ENCODE results near the gene SEC24A.
"Not testable (repeated sequence)": the region's sequence is repeated elsewhere in the genome, so short reads cannot be mapped to it uniquely, and the experiment has no call there.

SEC24A gene

DNA sequence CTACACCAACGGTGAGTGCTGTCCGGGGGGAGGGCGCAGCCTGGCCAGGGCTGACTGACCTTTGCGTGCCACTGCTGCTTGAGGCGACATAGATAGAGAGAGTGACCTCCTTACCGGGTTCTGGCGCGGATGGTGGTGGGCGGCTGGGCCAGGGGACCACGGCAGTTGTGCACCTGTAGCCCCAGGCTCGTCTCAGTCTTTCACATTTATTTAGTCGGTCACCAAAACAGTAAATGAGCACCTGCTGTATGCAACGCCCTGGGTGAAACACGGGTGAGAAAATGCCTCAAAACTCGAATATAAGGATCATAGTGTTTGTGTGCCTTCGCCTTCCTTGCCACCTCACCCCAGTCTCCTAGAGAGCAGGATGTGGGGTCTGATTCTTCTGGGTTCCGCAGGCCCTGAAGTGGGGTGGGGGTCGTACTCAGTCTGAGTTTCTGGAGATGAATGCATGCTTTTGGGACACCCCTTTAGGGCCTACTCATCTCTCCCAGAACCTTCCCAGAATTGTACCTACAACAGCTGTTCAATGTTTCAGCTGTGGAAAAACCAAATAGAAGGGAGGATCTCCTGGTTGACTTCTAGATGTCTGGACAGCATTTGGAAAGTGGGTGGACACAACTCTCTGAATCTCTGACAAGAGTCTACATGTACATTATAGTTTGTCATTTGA lies 714 bp downstream of the SEC24A start:
- no peak for DNase-seq (ENCODE audit: low read depth, low spot score)

DNA sequence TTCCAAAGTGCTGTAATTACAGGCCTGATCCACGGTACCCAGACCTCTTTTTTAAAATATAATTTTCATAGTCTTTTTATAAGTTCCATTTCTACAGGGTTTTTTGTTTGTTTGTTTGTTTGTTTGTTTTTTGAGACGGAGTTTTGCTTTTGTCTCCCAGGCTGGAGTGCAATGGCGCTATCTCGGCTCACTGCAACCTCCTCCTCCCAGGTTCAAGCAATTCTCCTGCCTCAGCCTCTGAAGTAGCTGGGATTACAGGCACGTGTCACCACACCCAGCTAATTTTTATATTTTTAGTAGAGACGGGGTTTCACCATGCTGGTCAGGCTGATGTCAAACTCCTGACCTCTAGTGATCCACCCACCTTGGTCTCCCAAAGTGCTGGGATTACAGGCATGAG lies 2.1 kb downstream of the SEC24A start:
- DNase-seq (ENCODE audit: low read depth, low spot score): not testable (repeated sequence)

DNA sequence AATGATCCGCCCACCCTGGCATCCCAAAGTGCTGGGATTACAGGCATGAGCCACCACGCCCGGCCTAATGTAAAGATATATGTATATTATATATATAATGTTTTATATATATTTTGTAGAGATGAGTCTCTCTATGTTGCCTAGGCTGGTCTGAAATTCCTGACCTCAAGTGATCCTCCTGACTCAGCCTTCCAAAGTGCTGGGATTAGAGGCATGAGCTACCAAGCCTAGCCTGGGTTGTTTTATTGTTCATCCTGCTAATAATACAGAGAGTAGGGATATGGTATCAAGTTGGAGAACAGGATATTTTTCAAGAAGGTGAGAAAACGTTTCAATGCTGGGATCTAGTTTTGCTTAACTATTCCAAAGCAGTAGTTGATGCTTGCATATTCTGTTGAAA lies 2.9 kb downstream of the SEC24A start:
- no peak for DNase-seq (ENCODE audit: low read depth, low spot score)

DNA sequence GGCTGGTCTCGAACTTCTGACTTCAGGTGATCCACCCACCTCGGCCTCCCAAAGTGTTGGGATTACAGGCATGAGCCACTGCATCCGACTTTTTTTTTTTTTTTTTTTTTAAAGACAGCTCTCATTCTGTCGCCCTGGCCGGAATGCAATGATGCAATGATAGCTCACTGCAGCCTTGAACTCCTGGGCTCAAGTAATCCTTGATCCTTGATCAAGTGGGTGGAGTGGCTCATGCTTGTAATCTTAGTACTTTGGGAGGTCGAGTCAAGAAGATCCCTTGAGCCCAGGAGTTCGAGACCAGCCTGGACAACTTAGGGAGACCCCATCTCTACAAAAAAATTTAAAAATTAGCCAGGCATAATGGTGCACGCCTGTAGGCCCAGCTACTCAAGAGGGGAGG lies 8.1 kb downstream of the SEC24A start:
- no peak for DNase-seq (ENCODE audit: low read depth, low spot score)

DNA sequence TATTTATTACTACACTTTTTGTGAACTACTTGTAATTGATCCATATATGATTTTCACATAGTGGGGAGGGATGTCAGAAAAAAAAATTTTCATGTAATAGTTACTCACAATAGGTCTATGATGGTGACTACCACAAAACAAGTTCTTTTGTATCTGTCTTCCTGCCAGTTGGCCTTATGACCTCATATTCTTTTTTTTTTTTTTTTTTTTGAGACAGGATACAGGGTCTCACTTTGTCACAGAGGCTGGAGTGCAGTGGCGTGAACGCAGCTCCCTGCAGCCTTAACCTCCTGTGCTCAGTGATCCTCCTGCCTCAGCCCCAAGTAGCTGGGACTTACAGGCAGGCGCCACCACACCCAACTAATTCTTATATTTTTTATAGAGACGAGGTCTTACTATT lies 10.9 kb downstream of the SEC24A start:
- DNase-seq (ENCODE audit: low read depth, low spot score): no peak

DNA sequence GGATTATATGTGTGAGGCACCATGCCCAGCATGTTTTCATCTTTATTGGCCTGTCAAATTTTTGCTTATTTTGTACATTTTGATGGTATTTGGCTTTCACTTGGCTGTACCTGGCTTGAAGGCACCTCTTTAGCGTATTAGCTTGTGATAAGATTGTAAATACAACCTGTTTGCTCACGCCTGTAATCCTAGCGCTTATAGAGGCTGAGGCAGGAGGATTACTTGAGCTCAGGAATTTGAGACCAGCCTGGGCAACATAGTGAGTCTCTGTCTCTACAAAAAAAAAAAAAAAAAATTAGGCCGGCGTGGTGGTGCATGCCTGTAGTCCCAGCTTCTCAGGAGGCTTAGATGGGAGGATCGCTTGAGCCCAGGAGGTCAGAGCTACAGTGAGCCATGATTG lies 11.3 kb downstream of the SEC24A start:
- DNase-seq (ENCODE audit: low read depth, low spot score): no peak

DNA sequence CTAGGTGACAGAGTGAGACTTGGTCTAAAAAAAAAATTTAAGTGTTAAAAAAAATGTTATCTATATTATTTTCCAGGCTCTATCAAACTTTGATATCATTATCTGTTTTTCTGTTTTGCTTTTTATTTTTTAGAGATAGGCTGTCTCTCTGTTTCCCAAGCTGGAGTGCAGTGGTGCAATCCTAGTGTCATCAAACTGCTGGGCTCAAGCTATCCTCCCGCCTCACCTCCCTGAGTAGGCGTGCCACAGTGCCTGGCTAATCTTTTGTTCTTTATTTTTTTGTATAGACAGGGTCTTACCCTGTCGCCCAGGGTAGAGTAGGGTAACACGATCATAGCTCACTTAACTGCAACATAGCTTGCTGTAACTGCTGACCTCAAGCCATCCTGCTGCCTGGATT lies 14.4 kb downstream of the SEC24A start:
- no peak for DNase-seq (ENCODE audit: low read depth, low spot score)

DNA sequence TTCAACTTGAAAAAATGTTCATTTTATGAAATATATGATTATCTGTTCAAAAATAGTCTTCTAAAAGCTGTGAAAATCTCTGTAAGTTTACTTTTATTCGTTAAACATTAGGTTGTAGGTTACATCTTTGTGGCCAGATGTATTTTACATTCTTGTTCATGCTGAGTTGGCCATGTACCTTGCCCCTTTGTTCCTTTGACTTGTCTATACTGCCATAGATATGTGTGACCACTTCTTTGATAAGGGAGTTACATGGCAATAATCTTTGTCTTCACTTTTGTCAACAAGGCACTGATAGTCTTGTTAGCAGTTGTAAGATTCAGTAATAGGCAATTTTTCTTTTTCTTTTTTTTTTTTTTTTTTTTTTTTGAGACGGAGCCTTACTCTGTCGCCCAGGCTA lies 15.9 kb downstream of the SEC24A start:
- DNase-seq (ENCODE audit: low read depth, low spot score): no peak

DNA sequence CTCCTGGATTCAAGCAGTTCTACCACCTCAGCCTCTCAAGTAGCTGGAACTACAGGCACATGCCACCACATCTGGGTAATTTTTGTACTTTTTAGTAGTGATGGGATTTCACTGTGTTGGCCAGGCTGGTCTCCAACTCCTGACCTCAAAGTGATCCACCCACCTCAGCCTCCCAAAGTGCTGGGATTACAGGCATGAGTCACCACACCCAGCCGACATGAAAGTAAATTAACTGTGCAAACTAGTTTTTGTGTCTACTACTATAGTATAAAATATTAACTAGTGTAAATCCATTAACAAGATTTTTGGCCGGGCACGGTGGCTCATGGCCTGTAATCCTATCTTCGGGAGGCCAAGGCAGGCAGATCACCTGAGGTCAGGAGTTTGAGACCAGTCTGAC lies 25.0 kb downstream of the SEC24A start:
- DNase-seq (ENCODE audit: low read depth, low spot score): not testable (repeated sequence)

DNA sequence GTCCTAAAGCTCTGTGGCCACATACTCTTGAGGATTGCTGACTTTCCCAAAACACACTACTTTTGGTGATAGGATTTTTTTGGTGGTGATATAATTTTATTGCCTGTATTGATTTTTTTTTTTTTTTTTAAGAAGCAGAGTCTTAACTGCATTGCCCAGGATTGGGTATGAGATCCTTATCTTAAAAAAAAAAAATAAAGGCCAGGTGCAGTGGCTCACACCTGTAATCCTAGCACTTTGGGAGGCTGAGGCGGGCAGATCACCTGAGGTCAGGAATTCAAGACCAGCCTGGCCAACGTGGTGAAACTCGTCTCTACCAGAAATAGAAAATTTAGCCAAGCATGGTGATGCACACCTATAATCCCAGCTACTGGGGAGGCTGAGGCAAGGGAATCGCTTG lies 28.8 kb downstream of the SEC24A start:
- not testable (repeated sequence) for DNase-seq (ENCODE audit: low read depth, low spot score)

DNA sequence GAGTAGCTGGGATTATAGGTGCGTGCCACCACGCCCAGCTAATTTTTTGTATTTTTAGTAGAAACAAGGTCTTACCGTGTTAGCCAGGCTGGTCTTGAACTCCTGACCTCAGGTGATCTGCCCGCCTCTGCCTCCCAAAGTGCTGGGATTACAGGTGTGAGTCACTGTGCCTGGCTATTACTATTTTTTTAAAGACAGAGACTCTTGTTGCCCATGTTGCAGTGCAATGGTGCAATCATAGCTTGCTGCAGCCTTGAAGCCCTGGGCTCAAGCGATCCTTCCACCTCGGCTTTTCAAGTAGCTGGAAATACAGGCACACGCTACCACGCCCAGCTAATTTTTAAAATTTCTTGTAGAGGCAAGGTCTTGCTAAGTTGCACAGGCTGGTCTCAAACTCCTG lies 41.6 kb downstream of the SEC24A start:
- not testable (repeated sequence) for DNase-seq (ENCODE audit: low read depth, low spot score)

DNA sequence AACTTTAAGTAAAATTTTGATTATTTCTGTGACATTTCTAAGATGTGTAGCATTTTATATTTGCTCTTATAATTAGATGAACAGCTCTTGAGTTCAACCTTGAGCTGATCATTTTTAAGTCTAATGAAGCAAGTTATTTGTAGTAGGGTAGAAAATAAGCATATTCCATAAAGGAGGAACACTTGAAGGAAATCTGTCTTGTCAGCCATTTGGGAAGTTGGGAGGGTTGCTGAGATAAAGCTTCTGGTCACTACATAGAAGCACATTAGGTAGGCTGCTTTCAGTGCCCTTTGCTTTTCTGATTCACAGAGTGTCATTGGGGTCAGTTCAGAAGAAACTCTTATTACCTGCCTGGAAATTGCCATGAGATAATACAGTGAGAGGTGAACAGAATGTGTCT lies 44.1 kb downstream of the SEC24A start:
- DNase-seq (ENCODE audit: low read depth, low spot score): no peak

DNA sequence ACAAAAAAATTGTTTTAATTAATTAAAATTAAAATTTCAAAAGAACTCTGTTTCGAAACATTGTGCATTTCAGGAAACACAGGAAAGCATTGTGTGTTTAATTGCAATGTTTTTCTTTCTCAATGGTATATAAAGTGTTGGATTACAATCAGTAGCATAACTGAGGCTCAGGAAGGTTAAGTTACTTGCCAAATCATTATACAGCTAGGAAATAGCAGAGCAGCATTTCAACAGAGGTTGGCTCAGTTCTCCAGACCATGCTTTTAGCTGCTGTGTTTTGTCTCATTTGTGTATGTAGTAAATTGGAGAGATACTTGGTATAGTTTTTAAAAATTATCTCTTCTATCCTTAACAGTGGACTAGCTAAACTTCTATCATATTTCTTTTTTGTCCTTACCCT lies 59.7 kb downstream of the SEC24A start:
- DNase-seq (ENCODE audit: low read depth, low spot score): no peak

DNA sequence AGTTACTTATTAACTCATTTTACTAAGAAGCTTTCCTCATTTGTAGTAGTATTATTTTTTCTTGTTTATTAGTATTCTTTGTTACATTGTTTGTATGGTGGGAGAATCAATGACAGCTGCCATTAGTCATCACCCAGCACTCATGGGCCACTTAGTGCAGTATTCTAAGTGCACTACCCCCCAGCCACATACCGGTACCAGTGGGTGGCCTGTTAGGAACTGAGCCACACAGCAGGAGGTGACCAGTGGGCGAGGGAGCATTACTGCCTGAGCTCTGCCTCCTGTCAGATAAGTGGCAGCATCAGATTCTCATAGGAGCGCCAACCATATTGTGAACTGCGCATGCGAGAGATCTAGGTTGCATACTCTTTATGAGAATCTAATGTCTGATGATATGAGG lies 65.5 kb downstream of the SEC24A start:
- no peak for DNase-seq (ENCODE audit: low read depth, low spot score)

DNA sequence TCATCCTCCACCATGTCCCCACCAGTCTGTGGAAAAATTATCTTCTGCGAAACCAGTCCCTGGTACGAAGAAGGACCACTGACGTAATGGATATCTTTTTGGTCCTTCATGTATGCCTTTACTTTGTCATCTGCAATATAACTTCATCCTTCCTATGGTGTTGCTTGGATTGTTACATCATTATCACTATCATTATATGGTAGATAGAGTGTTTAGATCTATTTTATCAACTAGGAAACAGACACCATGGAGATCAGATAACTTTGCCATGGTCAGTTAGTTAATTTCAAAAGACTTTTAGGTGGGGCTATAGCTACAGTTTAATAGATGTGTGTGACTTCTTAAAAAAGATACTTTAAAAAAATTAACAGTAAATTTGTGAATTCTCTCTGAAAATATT lies 66.0 kb downstream of the SEC24A start:
- no peak for DNase-seq (ENCODE audit: low read depth, low spot score)

DNA sequence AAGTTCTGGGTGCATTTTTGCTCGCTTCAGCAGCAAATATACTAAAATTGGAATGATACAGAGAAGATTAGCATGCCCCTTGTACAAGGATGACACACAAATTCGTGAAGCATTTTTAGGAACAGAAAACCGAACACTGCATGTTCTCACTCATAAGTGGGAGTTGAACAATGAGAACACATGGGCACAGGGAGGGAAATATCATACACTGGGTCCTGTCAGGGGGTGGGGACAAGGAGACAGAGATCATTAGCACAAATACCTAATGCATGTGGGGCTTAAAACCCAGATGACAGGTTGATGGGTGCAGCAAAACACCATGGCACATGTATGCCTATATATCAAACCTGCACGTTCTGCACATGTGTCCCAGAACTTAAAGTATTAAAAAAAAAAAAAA lies 66.9 kb downstream of the SEC24A start:
- not testable (repeated sequence) for DNase-seq (ENCODE audit: low read depth, low spot score)

DNA sequence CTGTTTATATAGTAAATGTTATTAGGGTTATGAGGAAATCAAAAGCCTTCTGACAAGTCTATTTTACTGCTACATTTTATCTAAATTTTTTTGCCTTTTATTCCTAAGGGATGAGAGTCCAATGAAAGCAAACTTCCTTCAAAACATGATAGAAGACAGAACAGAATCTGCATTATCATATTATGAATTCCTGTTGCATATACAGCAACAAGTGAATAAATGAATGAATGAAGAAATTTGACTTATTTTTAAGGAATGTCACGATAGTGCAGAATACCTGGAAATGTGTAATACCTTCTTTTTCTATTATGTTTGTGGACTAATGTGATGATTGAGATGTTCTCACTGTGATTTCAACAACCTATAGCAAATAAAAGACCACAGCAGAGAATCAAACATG lies 76.3 kb downstream of the SEC24A start:
- DNase-seq (ENCODE audit: low read depth, low spot score): no peak

DNA sequence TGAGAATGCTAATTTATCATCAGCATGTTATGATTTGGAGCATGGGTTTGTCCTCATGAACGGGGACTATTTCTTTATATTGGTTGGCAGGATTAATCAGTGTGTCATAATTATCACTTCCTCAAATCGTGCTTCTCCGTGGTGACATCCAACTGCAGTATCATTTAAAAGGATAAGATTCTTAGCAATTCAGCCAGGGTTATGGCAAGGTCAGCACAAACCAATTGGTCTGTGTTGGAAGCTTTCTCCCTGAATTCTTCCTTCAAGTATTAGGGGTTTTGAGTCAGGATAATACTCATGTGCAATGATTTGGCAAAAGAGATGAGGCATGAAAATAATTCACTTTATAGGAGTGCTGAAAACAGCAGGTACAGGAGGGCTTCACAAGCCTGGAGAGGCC lies 84.2 kb downstream of the SEC24A start:
- DNase-seq (ENCODE audit: low read depth, low spot score): no peak

DNA sequence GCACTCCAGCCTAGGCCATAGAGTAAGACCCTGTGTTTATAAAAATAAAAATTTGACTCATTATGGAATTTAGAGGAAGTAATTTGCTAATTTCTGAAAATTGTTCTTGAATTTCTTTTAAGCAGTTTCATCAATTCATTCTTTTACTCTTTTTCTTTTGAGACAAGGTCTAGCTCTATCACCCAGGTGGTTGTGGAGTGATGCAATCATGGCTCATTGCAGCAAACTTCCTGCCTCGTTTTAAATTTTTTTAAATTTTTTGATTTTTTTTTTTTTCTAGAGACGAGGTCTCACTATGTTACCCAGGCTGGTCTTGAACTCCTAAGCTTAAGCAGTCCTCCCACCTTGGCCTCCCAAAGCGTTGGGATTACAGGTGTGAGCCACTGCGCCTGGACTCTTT lies 86.7 kb downstream of the SEC24A start:
- DNase-seq (ENCODE audit: low read depth, low spot score): no peak

DNA sequence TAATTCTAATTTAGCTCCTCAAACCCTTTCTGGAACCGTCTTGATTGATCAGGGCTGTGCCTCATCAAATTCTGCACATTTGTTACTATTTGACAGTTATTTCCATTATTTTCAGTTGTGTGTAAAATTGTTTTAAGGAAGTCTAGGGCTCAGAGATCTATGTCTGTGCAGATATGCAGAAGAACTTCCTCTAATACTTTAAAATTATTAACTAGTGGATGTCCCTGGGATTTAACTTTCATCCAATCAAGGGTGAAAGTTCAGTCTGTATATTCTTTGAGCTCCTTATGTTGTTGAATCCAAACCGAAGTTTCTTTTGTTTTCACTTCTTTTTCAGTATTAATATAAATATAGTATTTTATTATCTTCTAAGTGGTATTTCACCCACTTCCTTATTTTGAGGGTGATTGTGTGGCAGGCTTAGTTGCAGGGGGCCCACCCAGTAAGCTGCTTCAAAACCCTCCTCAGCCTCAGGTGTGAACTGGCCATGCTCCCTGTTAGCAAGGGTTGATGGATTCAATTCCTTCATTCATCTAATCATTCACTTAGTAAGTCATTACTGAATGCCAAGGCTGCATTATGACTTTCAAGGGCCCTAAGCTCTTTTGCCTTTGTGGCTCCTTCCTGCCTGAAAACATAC lies 87.7 kb downstream of the SEC24A start:
- DNase-seq (ENCODE audit: low read depth, low spot score): no peak

DNA sequence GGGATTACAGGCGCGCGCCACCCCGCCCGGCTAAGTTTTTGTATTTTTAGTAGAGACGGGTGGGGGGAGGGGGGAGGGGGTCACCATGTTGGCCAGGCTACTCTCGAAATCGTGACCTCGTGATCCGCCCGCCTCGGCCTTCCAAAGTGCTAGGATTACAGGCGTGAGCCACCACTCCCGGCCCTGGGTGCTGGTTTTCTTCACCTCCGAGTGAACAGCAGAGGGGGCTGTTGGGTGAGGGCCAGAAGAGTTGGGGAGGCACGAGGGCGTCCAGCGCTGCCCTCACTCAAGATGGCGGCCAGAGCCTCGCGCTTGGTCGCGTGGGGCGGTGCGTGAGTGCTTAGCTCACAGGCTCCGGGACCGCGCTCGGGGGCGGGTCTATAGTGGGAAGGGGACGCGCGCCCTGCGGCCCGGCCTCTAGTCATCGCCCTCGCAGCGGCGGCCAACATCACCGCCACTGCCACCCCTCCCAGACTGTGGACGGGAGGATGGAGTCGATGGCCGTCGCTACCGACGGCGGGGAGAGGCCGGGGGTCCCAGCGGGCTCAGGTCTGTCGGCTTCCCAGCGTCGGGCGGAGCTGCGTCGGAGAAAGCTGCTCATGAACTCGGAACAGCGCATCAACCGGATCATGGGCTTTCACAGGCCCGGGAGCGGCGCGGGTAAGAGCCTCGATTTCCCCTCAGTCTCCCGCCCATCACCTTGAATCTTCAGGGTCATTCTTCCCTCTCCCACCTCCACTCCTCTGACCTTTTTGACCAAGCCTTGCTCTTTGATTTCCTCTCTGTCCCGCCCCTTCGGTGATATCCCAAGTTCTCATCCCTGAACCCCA lies 89.8 kb downstream of the SEC24A start, which contains the start of gene CAMLG:
CAMLG (plus strand) TSS at position 416 of the 830 bp plus-strand sequence; CDS start at position 489, 73 bp downstream.
- DNase-seq (ENCODE audit: low read depth, low spot score): peak; percentile 94

DNA sequence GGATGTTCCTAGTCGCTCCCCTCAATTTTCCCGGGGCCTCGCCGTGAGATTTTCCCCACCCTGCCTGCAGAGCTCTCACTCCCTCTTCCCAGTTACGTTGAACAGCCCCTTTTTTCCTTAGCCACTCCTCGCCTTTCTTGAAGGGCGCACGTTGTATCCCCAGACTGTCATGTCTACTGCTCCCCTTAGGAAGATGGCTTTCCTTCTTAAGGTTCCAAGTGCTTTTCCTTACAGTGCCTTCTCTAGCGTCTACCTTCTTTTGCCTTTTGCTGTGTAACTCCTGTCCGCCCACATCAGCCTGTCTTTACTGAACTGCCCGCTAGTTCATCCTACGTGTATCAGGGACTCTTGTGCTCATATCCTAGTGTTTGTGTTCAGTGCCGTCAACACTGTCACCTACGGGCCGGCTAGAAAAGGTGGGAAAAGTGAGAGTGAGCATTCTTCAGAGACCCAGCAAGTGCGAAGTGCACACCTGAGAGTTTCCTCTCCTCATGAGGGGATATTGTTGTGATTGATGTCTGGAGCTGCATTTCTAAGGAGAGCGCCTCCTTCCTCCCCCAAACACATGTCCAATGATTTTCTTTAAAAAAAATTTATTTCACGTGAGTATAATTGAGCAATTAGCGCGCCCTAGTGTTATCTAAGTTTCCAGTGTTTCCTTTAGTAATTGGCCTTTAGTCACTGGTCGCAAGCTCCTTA lies 90.5 kb downstream of the SEC24A start:
- DNase-seq (ENCODE audit: low read depth, low spot score): no peak
